ENCODE data around the gene MTARC1. TPM values are rescaled to one million over a fixed set of nuclear protein-coding genes. Genes with fewer than 3 reads are reported as not detected.
A peak's percentile ranks its signal among the peaks of the same experiment; 100 is the strongest.

The MTARC1 gene
- total and polyA plus RNA-seq, 2 donors = 1.8 to 3.3 TPM

- DNase-seq (ENCODE audit: low read depth in 6 of 9, low spot score in 9 of 9) = no peak
- WGBS = 95% methylated on average over 6 of the region's 6 CpGs
Observed at GRCh38 chr1:220809187-220809550, 22.5 kb downstream of the MTARC1 start.

GRCh38 chr1:220809704-220810103, 23.0 kb downstream of the MTARC1 start:
- no peaks in the 10 kb centered on the region for H3K27me3 ChIP-seq (ENCODE audit: control insufficient read depth in 2 of 2, insufficient read depth in 1 of 2, low read length in 1 of 2)
- no peak overlapping the region for H3K4me3 ChIP-seq (ENCODE audit: low read length in 2 of 2)
- H3K27ac ChIP-seq (ENCODE audit: low read depth in 1 of 2, low read length in 1 of 2) = no peak overlapping the region
- no peak for DNase-seq (ENCODE audit: low read depth in 6 of 9, low spot score in 9 of 9)
- no peaks in the 10 kb centered on the region for H3K36me3 ChIP-seq (ENCODE audit: control insufficient read depth in 2 of 2, insufficient read depth in 2 of 2, low read length in 1 of 2)
- H3K4me1 ChIP-seq (ENCODE audit: control insufficient read depth in 2 of 2, insufficient read depth in 2 of 2, low read length in 2 of 2) = peaks cover 0 to 4% of the 10 kb centered on the region in 2 donors
- no peaks in the 10 kb centered on the region for H3K9me3 ChIP-seq (ENCODE audit: control insufficient read depth in 2 of 2, insufficient read depth in 1 of 2, low read length in 1 of 2)
- 87% methylated on average over 8 of the region's 8 CpGs for WGBS

More at GRCh38 chr1:220809187-220809550, 22.5 kb downstream of the MTARC1 start:
- Histone ChIP-seq H3K4me3 (ENCODE audit: low read length in 2 of 2) (no peak overlapping the region), H3K27me3 (ENCODE audit: control insufficient read depth in 2 of 2, insufficient read depth in 1 of 2, low read length in 1 of 2) (no peaks in the 10 kb centered on the region), H3K9me3 (ENCODE audit: control insufficient read depth in 2 of 2, insufficient read depth in 1 of 2, low read length in 1 of 2) (no peaks in the 10 kb centered on the region), H3K36me3 (ENCODE audit: control insufficient read depth in 2 of 2, insufficient read depth in 2 of 2, low read length in 1 of 2) (no peaks in the 10 kb centered on the region), H3K4me1 (ENCODE audit: control insufficient read depth in 2 of 2, insufficient read depth in 2 of 2, low read length in 2 of 2) (peaks cover 0 to 4% of the 10 kb centered on the region in 2 donors), H3K27ac (ENCODE audit: low read depth in 1 of 2, low read length in 1 of 2) (no peak overlapping the region)

GRCh38 chr1:220810179-220810653, 23.5 kb downstream of the MTARC1 start:
- no peak overlapping the region for H3K4me3 ChIP-seq (ENCODE audit: low read length in 2 of 2)
- no peak overlapping the region for H3K27ac ChIP-seq (ENCODE audit: low read depth in 1 of 2, low read length in 1 of 2)
- peaks cover 0 to 4% of the 10 kb centered on the region in 2 donors for H3K4me1 ChIP-seq (ENCODE audit: control insufficient read depth in 2 of 2, insufficient read depth in 2 of 2, low read length in 2 of 2)
- H3K9me3 ChIP-seq (ENCODE audit: control insufficient read depth in 2 of 2, insufficient read depth in 1 of 2, low read length in 1 of 2) = no peaks in the 10 kb centered on the region
- H3K27me3 ChIP-seq (ENCODE audit: control insufficient read depth in 2 of 2, insufficient read depth in 1 of 2, low read length in 1 of 2) = no peaks in the 10 kb centered on the region
- H3K36me3 ChIP-seq (ENCODE audit: control insufficient read depth in 2 of 2, insufficient read depth in 2 of 2, low read length in 1 of 2) = no peaks in the 10 kb centered on the region
- WGBS = 24% methylated on average over 20 of the region's 20 CpGs
- peak; percentile 34 to 82 (median 58) for DNase-seq (ENCODE audit: low read depth in 6 of 9, low spot score in 9 of 9)

- Histone ChIP-seq H3K27ac (ENCODE audit: low read depth in 1 of 2, low read length in 1 of 2) (no peak overlapping the region), H3K4me1 (ENCODE audit: control insufficient read depth in 2 of 2, insufficient read depth in 2 of 2, low read length in 2 of 2) (peaks cover 0 to 4% of the 10 kb centered on the region in 2 donors), H3K4me3 (ENCODE audit: low read length in 2 of 2) (no peak overlapping the region), H3K36me3 (ENCODE audit: control insufficient read depth in 2 of 2, insufficient read depth in 2 of 2, low read length in 1 of 2) (no peaks in the 10 kb centered on the region), H3K27me3 (ENCODE audit: control insufficient read depth in 2 of 2, insufficient read depth in 1 of 2, low read length in 1 of 2) (no peaks in the 10 kb centered on the region), H3K9me3 (ENCODE audit: control insufficient read depth in 2 of 2, insufficient read depth in 1 of 2, low read length in 1 of 2) (no peaks in the 10 kb centered on the region)
- 73% methylated on average over 2 of the region's 2 CpGs for WGBS
- DNase-seq (ENCODE audit: low read depth in 6 of 9, low spot score in 9 of 9) = no peak
Observed at GRCh38 chr1:220810963-220811362, 24.2 kb downstream of the MTARC1 start.

GRCh38 chr1:220811695-220812094, 25.0 kb downstream of the MTARC1 start:
- DNase-seq (ENCODE audit: low read depth in 6 of 9, low spot score in 9 of 9) = no peak
- H3K36me3 ChIP-seq (ENCODE audit: control insufficient read depth in 2 of 2, insufficient read depth in 2 of 2, low read length in 1 of 2) = no peaks in the 10 kb centered on the region
- no peaks in the 10 kb centered on the region for H3K9me3 ChIP-seq (ENCODE audit: control insufficient read depth in 2 of 2, insufficient read depth in 1 of 2, low read length in 1 of 2)
- no peak overlapping the region for H3K27ac ChIP-seq (ENCODE audit: low read depth in 1 of 2, low read length in 1 of 2)
- peaks cover 0 to 4% of the 10 kb centered on the region in 2 donors for H3K4me1 ChIP-seq (ENCODE audit: control insufficient read depth in 2 of 2, insufficient read depth in 2 of 2, low read length in 2 of 2)
- 95% methylated on average over 5 of the region's 5 CpGs for WGBS
- H3K4me3 ChIP-seq (ENCODE audit: low read length in 2 of 2) = no peak overlapping the region
- no peaks in the 10 kb centered on the region for H3K27me3 ChIP-seq (ENCODE audit: control insufficient read depth in 2 of 2, insufficient read depth in 1 of 2, low read length in 1 of 2)

GRCh38 chr1:220812308-220812707, 25.6 kb downstream of the MTARC1 start:
- no peak for DNase-seq (ENCODE audit: low read depth in 6 of 9, low spot score in 9 of 9)
- no peak overlapping the region for H3K4me3 ChIP-seq (ENCODE audit: low read length in 2 of 2)
- no peaks in the 10 kb centered on the region for H3K9me3 ChIP-seq (ENCODE audit: control insufficient read depth in 2 of 2, insufficient read depth in 1 of 2, low read length in 1 of 2)
- peaks cover 0 to 4% of the 10 kb centered on the region in 2 donors for H3K4me1 ChIP-seq (ENCODE audit: control insufficient read depth in 2 of 2, insufficient read depth in 2 of 2, low read length in 2 of 2)
- H3K27me3 ChIP-seq (ENCODE audit: control insufficient read depth in 2 of 2, insufficient read depth in 1 of 2, low read length in 1 of 2) = no peaks in the 10 kb centered on the region
- no peak overlapping the region for H3K27ac ChIP-seq (ENCODE audit: low read depth in 1 of 2, low read length in 1 of 2)
- H3K36me3 ChIP-seq (ENCODE audit: control insufficient read depth in 2 of 2, insufficient read depth in 2 of 2, low read length in 1 of 2) = no peaks in the 10 kb centered on the region
- WGBS = 73% methylated on average over 6 of the region's 6 CpGs

- WGBS = 93% methylated on average over 12 of the region's 12 CpGs
- Histone ChIP-seq H3K27ac (ENCODE audit: low read depth in 1 of 2, low read length in 1 of 2) (no peak overlapping the region), H3K4me1 (ENCODE audit: control insufficient read depth in 2 of 2, insufficient read depth in 2 of 2, low read length in 2 of 2) (peaks cover 0 to 4% of the 10 kb centered on the region in 2 donors), H3K9me3 (ENCODE audit: control insufficient read depth in 2 of 2, insufficient read depth in 1 of 2, low read length in 1 of 2) (no peaks in the 10 kb centered on the region), H3K36me3 (ENCODE audit: control insufficient read depth in 2 of 2, insufficient read depth in 2 of 2, low read length in 1 of 2) (no peaks in the 10 kb centered on the region), H3K27me3 (ENCODE audit: control insufficient read depth in 2 of 2, insufficient read depth in 1 of 2, low read length in 1 of 2) (no peaks in the 10 kb centered on the region), H3K4me3 (ENCODE audit: low read length in 2 of 2) (no peak overlapping the region)
- no peak for DNase-seq (ENCODE audit: low read depth in 6 of 9, low spot score in 9 of 9)
Observed at GRCh38 chr1:220813013-220813412, 26.3 kb downstream of the MTARC1 start.

GRCh38 chr1:220815409-220815808, 28.7 kb downstream of the MTARC1 start:
- Histone ChIP-seq H3K36me3 (ENCODE audit: control insufficient read depth in 2 of 2, insufficient read depth in 2 of 2, low read length in 1 of 2) (no peaks in the 10 kb centered on the region), H3K27me3 (ENCODE audit: control insufficient read depth in 2 of 2, insufficient read depth in 1 of 2, low read length in 1 of 2) (no peaks in the 10 kb centered on the region), H3K27ac (ENCODE audit: low read depth in 1 of 2, low read length in 1 of 2) (no peak overlapping the region), H3K4me1 (ENCODE audit: control insufficient read depth in 2 of 2, insufficient read depth in 2 of 2, low read length in 2 of 2) (peaks cover 0 to 2% of the 10 kb centered on the region in 2 donors), H3K9me3 (ENCODE audit: control insufficient read depth in 2 of 2, insufficient read depth in 1 of 2, low read length in 1 of 2) (no peaks in the 10 kb centered on the region), H3K4me3 (ENCODE audit: low read length in 2 of 2) (no peak overlapping the region)
- DNase-seq (ENCODE audit: low read depth in 6 of 9, low spot score in 9 of 9) = no peak
- 80% methylated on average over 2 of the region's 2 CpGs for WGBS

- Histone ChIP-seq H3K27ac (ENCODE audit: low read depth in 1 of 2, low read length in 1 of 2) (no peak overlapping the region), H3K27me3 (ENCODE audit: control insufficient read depth in 2 of 2, insufficient read depth in 1 of 2, low read length in 1 of 2) (no peaks in the 10 kb centered on the region), H3K4me1 (ENCODE audit: control insufficient read depth in 2 of 2, insufficient read depth in 2 of 2, low read length in 2 of 2) (no peaks in the 10 kb centered on the region), H3K9me3 (ENCODE audit: control insufficient read depth in 2 of 2, insufficient read depth in 1 of 2, low read length in 1 of 2) (no peaks in the 10 kb centered on the region), H3K36me3 (ENCODE audit: control insufficient read depth in 2 of 2, insufficient read depth in 2 of 2, low read length in 1 of 2) (no peaks in the 10 kb centered on the region), H3K4me3 (ENCODE audit: low read length in 2 of 2) (no peak overlapping the region)
- WGBS = 82% methylated on average over 1 of the region's 1 CpG
- no peak for DNase-seq (ENCODE audit: low read depth in 6 of 9, low spot score in 9 of 9)
Observed at GRCh38 chr1:220817907-220818306, 31.2 kb downstream of the MTARC1 start.
